ENCODE measurements around the gene RALGAPB. TPM values are rescaled to one million over a fixed set of nuclear protein-coding genes. Genes with fewer than 3 reads are reported as not detected.
A peak's percentile ranks its signal among the peaks of the same experiment; 100 is the strongest.

RALGAPB gene
- total and polyA plus RNA-seq, 2 of the 13 experiments (the other 11 are each of a cell fraction or from before 2014, with no cell fraction given) = 17.6 to 30.6 TPM

DNA sequence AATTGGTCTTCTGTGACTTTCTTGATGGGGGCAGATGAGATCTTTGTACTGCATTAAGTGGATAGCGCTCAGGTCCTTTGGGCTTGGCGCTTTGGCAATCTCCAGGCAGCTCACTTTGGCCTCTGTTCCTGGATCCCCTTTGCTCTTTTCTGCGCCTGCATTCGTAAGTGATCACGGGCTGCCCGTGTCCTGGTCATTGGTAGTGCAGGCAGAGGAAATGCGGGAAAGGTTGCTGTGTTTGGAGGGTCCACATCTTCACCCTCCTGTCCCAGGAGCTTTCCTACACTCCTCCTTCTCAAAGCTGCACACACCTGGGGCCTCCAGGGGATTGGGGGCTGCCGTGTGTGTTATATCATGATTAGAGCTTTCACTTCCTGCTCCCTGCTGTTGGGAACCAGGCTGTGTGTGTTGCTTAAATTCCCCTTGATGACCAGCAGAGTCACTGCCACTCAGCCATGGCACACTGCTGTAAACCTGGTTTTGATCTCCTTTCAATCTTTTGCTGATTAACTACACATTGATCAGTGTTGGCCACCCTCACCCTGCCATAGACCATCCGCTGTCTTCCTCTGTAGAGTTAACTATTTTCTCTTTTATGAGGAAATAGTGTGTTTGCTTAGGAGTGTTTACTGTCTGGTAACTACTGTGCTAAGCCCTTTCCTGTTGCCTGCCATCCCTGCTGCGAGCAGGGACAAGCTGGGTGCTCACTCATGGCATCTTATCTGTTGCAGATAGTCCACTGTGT lies 24.5 kb upstream of the RALGAPB start (continued):
- TF ChIP-seq ARHGAP35 (CRISPR knock-in tag; IDR thresholded peaks at IDR 0.05; ENCODE audit: borderline replicate concordance) (no peak), PITX1 (CRISPR knock-in tag; IDR thresholded peaks at IDR 0.05) (peak; percentile 51), ZNF562 (CRISPR knock-in tag; IDR thresholded peaks at IDR 0.05; ENCODE audit: borderline replicate concordance) (no peak), ATF7 (IDR thresholded peaks at IDR 0.05) (no peak), ATF7 (CRISPR knock-in tag; IDR thresholded peaks at IDR 0.05) (0 out of 2 replicates have a peak, but pooled peaks have one; percentile 37), ZNF383 (CRISPR knock-in tag; IDR thresholded peaks at IDR 0.05; ENCODE audit: borderline replicate concordance) (no peak), ZSCAN25 (CRISPR knock-in tag; IDR thresholded peaks at IDR 0.05) (peak; percentile 72; the same call in 1 of the 2 replicates), ZNF230 (CRISPR knock-in tag; IDR thresholded peaks at IDR 0.05) (no peak), CBX5 (CRISPR knock-in tag; IDR thresholded peaks at IDR 0.05; ENCODE audit: borderline replicate concordance) (peak; percentile 55), ASH2L (IDR thresholded peaks at IDR 0.05; ENCODE audit: insufficient read length, low read depth, low read length) (no peak), ZNF749 (CRISPR knock-in tag; IDR thresholded peaks at IDR 0.05; ENCODE audit: borderline replicate concordance) (no peak), FOXA1 (IDR thresholded peaks at IDR 0.05) (0 out of 2 replicates have a peak, but pooled peaks have one; percentile 34), FOXA1 (CRISPR knock-in tag; IDR thresholded peaks at IDR 0.05) (peak; percentile 93), HDAC2 (CRISPR knock-in tag; IDR thresholded peaks at IDR 0.05) (peak; percentile 89), ZSCAN21 (CRISPR knock-in tag; IDR thresholded peaks at IDR 0.05; ENCODE audit: borderline replicate concordance) (peak; percentile 78), MED8 (CRISPR knock-in tag; IDR thresholded peaks at IDR 0.05; ENCODE audit: insufficient replicate concordance) (no peak), HOXD1 (CRISPR knock-in tag; IDR thresholded peaks at IDR 0.05) (no peak), ZNF34 (CRISPR knock-in tag; IDR thresholded peaks at IDR 0.05; ENCODE audit: borderline replicate concordance) (0 out of 2 replicates have a peak, but pooled peaks have one; percentile 82), ZNF510 (CRISPR knock-in tag; IDR thresholded peaks at IDR 0.05; ENCODE audit: low read depth) (no peak), ZNF747 (CRISPR knock-in tag; IDR thresholded peaks at IDR 0.05; ENCODE audit: borderline replicate concordance) (no peak; the same call in 1 of the 2 replicates), AKAP8 (CRISPR knock-in tag; IDR thresholded peaks at IDR 0.05) (no peak), CREM (IDR thresholded peaks at IDR 0.05) (peak; percentile 9; the same call in 1 of the 2 replicates), CREM (CRISPR knock-in tag; IDR thresholded peaks at IDR 0.05) (no peak), SOX13 (IDR thresholded peaks at IDR 0.05) (no peak), SOX13 (CRISPR knock-in tag; conservative IDR thresholded peaks at IDR 0.05 in 1 of 2, IDR thresholded peaks at IDR 0.05 in 1 of 2) (no peak; a peak in 2 of 4 replicates), ZNF572 (CRISPR knock-in tag; IDR thresholded peaks at IDR 0.05) (no peak)
- TF ChIP-seq, protein P1, sequence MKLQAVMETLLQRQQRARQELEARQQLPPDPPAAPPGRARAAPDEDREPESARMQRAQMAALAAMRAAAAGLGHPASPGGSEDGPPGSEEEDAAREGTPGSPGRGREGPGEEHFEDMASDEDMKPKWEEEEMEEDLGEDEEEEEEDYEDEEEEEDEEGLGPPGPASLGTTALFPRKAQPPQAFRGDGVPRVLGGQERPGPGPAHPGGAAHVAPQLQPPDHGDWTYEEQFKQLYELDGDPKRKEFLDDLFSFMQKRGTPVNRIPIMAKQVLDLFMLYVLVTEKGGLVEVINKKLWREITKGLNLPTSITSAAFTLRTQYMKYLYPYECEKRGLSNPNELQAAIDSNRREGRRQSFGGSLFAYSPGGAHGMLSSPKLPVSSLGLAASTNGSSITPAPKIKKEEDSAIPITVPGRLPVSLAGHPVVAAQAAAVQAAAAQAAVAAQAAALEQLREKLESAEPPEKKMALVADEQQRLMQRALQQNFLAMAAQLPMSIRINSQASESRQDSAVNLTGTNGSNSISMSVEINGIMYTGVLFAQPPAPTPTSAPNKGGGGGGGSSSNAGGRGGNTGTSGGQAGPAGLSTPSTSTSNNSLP (IDR thresholded peaks at IDR 0.05; ENCODE audit: low read depth, low read length) = no peak
- TF ChIP-seq, protein P2, sequence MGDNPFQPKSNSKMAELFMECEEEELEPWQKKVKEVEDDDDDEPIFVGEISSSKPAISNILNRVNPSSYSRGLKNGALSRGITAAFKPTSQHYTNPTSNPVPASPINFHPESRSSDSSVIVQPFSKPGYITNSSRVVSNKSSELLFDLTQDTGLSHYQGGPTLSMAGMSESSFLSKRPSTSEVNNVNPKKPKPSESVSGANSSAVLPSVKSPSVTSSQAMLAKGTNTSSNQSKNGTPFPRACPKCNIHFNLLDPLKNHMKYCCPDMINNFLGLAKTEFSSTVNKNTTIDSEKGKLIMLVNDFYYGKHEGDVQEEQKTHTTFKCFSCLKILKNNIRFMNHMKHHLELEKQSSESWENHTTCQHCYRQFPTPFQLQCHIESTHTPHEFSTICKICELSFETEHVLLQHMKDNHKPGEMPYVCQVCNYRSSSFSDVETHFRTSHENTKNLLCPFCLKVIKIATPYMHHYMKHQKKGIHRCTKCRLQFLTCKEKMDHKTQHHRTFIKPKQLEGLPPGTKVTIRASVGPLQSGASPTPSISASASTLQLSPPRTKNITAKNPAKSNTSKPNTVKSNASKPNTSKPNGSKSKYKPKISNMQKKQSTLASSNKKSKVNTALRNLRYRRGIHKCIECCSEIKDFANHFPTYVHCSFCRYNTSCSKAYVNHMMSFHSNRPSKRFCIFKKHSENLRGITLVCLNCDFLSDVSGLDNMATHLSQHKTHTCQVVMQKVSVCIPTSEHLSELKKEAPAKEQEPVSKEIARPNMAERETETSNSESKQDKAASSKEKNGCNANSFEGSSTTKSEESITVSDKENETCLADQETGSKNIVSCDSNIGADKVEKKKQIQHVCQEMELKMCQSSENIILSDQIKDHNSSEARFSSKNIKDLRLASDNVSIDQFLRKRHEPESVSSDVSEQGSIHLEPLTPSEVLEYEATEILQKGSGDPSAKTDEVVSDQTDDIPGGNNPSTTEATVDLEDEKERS (CRISPR knock-in tag; IDR thresholded peaks at IDR 0.05) = no peak
